Measurements from ENCODE around the gene LCMT1.
"Not testable (repeated sequence)": the region's sequence is repeated elsewhere in the genome, so short reads cannot be mapped to it uniquely, and the experiment has no call there.

The LCMT1 gene

DNA sequence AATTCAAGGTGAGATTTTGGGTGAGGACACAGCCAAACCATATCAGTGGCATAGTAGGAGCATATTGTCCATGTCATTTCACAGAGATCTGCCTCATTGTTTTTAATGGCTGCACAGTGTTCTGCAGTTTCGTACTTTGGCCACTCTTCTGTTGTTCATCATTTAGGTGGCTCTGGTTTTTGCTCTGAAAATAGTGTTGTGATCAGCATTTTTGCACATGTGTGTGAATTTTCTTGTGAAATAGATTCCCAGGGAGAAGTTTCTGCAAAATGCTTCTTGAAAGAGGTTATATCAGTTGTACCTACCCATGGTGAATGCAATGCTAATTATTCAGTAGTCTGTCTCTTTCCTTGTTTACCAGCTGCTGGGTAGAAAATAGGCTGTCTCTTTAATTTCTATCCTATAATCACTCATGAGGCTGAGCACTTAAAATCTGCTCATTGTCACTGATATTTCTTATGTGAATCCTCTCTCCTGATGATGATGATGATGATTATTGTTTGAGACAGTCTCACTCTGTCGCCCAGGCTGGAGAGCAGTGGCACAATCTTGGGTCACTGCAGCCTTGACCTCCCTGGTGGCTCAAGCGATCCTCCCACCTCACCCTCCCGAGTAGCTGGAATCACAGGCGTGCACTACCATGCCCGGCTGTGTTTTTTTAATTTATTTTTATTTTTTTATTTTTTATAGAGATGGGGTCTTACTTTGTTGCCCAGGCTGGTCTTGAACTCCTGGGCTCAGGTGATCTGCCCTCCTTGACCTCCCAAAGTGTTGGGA lies 10.5 kb downstream of the LCMT1 start:
- DNase-seq (ENCODE audit: low read depth, low spot score), result no peak
- in situ Hi-C loops (cut with HindIII; ENCODE audit: low sequenced_read_pairs), result no loop called here
- no peak overlapping the region for H3K4me3 ChIP-seq (ENCODE audit: low read depth, low read length)
- TF ChIP-seq, protein P1, sequence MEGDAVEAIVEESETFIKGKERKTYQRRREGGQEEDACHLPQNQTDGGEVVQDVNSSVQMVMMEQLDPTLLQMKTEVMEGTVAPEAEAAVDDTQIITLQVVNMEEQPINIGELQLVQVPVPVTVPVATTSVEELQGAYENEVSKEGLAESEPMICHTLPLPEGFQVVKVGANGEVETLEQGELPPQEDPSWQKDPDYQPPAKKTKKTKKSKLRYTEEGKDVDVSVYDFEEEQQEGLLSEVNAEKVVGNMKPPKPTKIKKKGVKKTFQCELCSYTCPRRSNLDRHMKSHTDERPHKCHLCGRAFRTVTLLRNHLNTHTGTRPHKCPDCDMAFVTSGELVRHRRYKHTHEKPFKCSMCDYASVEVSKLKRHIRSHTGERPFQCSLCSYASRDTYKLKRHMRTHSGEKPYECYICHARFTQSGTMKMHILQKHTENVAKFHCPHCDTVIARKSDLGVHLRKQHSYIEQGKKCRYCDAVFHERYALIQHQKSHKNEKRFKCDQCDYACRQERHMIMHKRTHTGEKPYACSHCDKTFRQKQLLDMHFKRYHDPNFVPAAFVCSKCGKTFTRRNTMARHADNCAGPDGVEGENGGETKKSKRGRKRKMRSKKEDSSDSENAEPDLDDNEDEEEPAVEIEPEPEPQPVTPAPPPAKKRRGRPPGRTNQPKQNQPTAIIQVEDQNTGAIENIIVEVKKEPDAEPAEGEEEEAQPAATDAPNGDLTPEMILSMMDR (IDR thresholded peaks at IDR 0.05; ENCODE audit: low read depth, low read length), result no peak

DNA sequence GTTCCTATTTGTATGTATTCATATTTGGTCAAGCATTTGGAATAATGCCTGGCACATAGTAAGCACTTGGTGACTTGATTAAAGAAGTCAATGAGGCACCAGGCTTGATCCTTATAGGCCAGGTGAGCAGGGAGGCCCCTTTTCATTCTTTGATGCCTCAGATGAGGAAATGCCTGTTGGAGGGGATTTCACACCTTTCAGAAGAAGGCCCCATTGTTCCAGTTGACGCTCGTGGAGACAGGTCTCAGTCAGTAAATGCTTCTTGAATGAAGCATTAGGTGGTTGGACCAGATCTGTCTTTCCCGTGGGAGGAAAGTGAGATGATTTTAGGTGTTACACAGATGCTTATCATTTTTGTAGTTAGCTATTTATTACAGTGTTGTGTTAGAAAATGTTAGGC lies 13.0 kb downstream of the LCMT1 start:
- TF ChIP-seq, protein P1 (IDR thresholded peaks at IDR 0.05; ENCODE audit: low read depth, low read length), result no peak
- in situ Hi-C loops (cut with HindIII; ENCODE audit: low sequenced_read_pairs), result no loop called here
- no peak overlapping the region for H3K4me3 ChIP-seq (ENCODE audit: low read depth, low read length)
- DNase-seq (ENCODE audit: low read depth, low spot score), result no peak

DNA sequence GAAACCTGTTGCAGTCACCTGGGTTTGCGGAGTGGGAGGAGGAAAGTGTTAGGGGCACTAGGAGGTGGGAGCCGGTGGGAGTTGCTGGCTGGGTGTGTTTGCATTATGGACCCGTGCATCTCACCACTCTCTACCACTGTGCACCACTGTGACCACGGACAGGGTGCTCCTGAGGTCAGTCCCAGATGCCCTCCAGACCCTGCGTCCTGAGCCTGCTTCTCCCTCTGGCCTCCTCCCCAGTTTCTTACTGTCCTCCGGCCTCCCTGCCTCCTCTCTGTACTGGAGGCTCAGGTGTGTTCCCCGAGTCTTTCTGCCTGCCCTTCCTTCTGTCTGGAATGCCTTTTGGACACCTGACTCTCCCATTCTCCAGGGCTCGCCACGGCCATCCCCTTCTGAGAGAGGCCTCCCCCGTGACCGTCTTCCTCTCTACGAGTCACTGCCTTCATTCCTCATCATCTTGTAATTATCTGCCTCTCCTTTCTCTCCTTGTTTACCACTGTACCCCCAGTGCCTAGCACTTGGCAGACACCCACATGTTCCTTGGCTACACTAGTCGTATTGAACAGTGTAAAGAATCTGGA lies 14.6 kb downstream of the LCMT1 start:
- in situ Hi-C loops (cut with HindIII; ENCODE audit: low sequenced_read_pairs); DNase-seq (ENCODE audit: low read depth, low spot score); H3K4me3 ChIP-seq (ENCODE audit: low read depth, low read length): not testable (repeated sequence)

- H3K4me3 ChIP-seq (ENCODE audit: low read depth, low read length), result no peak overlapping the region
These were observed 15.3 kb downstream of the LCMT1 start for GRCh38 chr16:25126820-25127232.

GRCh38 chr16:25132751-25133150 lies 21.2 kb downstream of the LCMT1 start:
- DNase-seq (ENCODE audit: low read depth, low spot score); H3K4me3 ChIP-seq (ENCODE audit: low read depth, low read length); in situ Hi-C loops (cut with HindIII; ENCODE audit: low sequenced_read_pairs): not testable (repeated sequence)

More at GRCh38 chr16:25126820-25127232, 15.3 kb downstream of the LCMT1 start:
- in situ Hi-C loops (cut with HindIII; ENCODE audit: low sequenced_read_pairs), result no loop called here
- DNase-seq (ENCODE audit: low read depth, low spot score), result peak; percentile 86
- TF ChIP-seq, protein P1 (IDR thresholded peaks at IDR 0.05; ENCODE audit: low read depth, low read length), result peak; percentile 82

GRCh38 chr16:25134166-25134700 lies 22.7 kb downstream of the LCMT1 start:
- H3K4me3 ChIP-seq (ENCODE audit: low read depth, low read length), result no peak overlapping the region
- in situ Hi-C loops (cut with HindIII; ENCODE audit: low sequenced_read_pairs), result no loop called here
- DNase-seq (ENCODE audit: low read depth, low spot score), result no peak
- TF ChIP-seq, protein P1 (IDR thresholded peaks at IDR 0.05; ENCODE audit: low read depth, low read length), result no peak

DNA sequence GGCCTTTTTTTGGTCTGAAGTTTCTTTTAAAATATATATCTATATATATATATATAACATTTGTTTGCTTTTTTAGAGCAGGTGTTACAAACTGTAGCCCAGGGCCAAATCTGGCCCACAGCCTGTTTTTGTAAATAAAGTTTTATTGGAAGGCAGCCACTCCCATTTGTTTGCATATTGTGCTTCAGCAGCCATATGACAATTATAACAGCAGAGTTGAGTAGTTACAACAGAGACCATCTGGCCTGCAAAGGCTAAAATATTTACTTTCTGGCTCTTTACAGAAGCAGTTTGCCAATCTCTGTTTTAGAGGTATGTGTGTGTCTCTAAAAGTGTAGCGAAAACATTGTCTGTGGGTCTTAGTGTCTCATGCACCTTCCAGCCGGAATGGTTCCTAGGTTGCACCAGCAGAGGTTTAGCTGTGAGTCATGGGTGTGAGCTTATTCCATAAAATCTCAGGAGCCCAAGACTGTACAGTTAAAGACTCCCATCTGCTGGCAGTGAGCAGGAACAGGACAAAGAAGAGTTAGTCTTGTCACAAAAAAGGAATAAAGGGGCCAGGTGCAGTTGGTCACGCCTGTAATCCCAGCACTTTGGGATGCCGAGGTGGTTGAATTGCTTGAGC lies 23.8 kb downstream of the LCMT1 start:
- peak; percentile 57 for DNase-seq (ENCODE audit: low read depth, low spot score)
- TF ChIP-seq, protein P1 (IDR thresholded peaks at IDR 0.05; ENCODE audit: low read depth, low read length), result peak; percentile 43
- no peak overlapping the region for H3K4me3 ChIP-seq (ENCODE audit: low read depth, low read length)
- in situ Hi-C loops (cut with HindIII; ENCODE audit: low sequenced_read_pairs), result no loop called here

Data from astrocyte of the spinal cord (primary cell).